ENCODE data around the gene NECTIN2.
A peak's percentile ranks its signal among the peaks of the same experiment; 100 is the strongest.

Gene NECTIN2

DNA sequence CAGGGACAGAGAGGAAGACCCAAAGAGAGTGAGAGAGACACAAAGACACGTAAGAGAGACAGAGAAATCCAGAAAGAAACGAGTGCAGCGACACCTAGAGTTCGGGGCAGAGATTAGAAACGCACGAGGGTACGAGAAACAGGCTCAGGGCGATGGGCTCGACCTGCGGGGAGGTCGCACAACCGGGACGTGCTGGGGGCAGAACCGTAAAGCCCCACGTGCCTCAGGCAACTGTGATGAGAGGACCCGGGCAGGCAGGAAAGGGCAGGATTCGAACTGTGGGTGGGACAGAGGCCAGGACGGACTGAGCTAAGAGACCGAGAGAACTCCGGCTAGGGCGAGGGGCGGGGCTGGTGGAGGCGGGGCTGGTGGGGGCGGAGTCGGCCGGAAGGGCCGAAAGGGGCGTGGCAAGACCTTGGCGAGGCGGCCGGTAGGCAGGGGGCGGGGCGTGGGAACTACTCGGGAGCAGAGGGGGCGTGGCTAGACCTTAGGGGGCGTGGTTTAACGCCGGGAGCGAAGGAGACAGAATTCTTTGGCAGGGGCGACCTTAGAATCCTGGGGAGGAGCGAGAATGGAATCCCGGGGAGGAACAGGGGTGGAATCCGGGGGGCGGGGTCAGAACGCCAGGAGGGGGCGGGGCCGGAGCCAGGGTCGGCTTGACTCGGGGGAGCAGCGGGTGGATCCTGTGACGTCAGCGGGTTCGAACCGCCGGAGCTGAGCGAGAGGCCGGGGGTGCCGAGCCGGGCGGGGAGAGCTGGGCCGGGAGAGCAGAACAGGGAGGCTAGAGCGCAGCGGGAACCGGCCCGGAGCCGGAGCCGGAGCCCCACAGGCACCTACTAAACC, at the start of gene NECTIN2:
Gene NECTIN2 (plus strand): TSS at position 686 of the 843 bp plus-strand sequence. CDS start 229 bp downstream, outside the sequence.
- peaks cover 16 to 27% of the 10 kb centered on the region in 2 donors for H3K4me1 ChIP-seq (ENCODE audit: control insufficient read depth in 1 of 2, insufficient read depth in 2 of 2, low read length in 2 of 2)
- peak within 1 kb of the TSS; percentile 87 to 98 for H3K4me3 ChIP-seq (ENCODE audit: low read depth in 1 of 2, low read length in 2 of 2)
- no peaks in the 10 kb centered on the region for H3K9me3 ChIP-seq (ENCODE audit: control insufficient read depth in 1 of 2, low read length in 2 of 2)
- peak within 1 kb of the TSS; percentile 98 to 100 for H3K9ac ChIP-seq (ENCODE audit: low read depth in 1 of 2, low read length in 2 of 2)
- peak within 1 kb of the TSS; percentile 96 for H3K27ac ChIP-seq (ENCODE audit: low read depth, low read length)
- no peaks in the 10 kb centered on the region for H3K36me3 ChIP-seq (ENCODE audit: control insufficient read depth in 1 of 2, insufficient read depth in 2 of 2, low read length in 2 of 2)
- H3K27me3 ChIP-seq (ENCODE audit: control insufficient read depth in 1 of 2, insufficient read depth in 2 of 2, low read length in 2 of 2): no peaks in the 10 kb centered on the region

DNA sequence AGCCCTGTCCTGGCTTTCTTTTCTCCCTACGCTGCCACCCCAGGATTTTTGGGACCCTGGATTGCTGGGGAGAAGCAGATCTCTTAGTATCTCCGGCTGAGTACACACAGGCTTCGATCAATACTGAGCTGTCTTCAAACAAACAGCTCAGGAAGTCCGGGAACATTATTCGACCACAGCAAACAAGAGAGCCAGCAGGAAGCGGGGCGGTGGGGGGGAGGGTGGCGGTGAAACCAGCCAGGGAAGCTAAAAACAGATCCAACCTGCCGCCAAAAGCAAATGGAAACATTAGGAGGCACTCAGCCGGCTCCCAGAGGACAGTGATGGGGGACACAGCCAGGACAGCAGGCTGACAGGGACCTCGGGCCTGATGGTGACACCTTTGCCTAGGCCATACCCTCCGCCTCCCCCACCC, 49.4 kb upstream of the NECTIN2 start:
- Histone ChIP-seq H3K9me3 (ENCODE audit: control insufficient read depth in 1 of 2, low read length in 2 of 2) (no peaks in the 10 kb centered on the region), H3K9ac (ENCODE audit: low read depth in 1 of 2, low read length in 2 of 2) (no peak overlapping the region), H3K36me3 (ENCODE audit: control insufficient read depth in 1 of 2, insufficient read depth in 2 of 2, low read length in 2 of 2) (peaks cover 6 to 50% of the 10 kb centered on the region in 2 donors), H3K4me1 (ENCODE audit: control insufficient read depth in 1 of 2, insufficient read depth in 2 of 2, low read length in 2 of 2) (peaks cover 6% of the 10 kb centered on the region in 2 donors), H3K27ac (ENCODE audit: low read depth, low read length) (no peak overlapping the region), H3K4me3 (ENCODE audit: low read depth in 1 of 2, low read length in 2 of 2) (no peak overlapping the region), H3K27me3 (ENCODE audit: control insufficient read depth in 1 of 2, insufficient read depth in 2 of 2, low read length in 2 of 2) (no peaks in the 10 kb centered on the region)

DNA sequence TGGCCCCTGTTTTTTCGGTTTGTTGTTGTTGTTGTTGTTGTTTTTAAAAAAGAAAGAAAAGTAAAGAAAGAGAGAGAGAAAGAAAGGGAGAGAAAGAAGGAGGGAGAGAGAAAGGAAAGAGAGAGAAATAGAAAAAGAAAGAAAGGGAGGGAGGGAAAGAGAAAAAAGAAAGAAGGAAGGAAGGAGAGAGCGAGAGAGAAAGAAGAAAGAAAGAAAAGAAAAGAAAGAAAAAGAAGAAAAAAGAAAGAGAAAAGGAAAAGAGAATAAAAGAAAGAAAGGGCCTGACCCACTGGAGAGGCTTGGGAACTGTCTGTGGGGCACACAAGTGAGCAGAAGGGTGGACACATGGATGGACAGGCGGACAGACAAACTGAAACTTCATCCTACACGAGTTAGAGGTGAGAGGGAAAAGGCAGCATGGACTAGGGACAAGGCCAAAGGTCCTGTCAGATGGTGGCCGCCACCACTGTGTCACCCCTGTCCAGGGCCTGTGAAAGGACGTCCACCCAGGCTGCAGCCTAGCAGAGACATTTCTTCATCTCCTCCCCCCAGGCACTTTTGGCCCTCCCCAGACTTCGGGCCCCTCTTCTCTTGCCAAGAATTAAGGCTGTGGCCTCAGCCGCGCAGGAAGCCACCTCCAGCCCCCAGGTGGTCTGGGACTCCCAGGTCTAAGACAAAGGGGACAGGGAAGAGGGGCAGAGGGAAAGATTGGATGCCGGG, 46.3 kb upstream of the NECTIN2 start:
- Histone ChIP-seq H3K27ac (ENCODE audit: low read depth, low read length) (no peak overlapping the region), H3K27me3 (ENCODE audit: control insufficient read depth in 1 of 2, insufficient read depth in 2 of 2, low read length in 2 of 2) (no peaks in the 10 kb centered on the region), H3K4me3 (ENCODE audit: low read depth in 1 of 2, low read length in 2 of 2) (no peak overlapping the region), H3K36me3 (ENCODE audit: control insufficient read depth in 1 of 2, insufficient read depth in 2 of 2, low read length in 2 of 2) (peaks cover 5 to 41% of the 10 kb centered on the region in 2 donors), H3K4me1 (ENCODE audit: control insufficient read depth in 1 of 2, insufficient read depth in 2 of 2, low read length in 2 of 2) (peaks cover 6% of the 10 kb centered on the region in 2 donors), H3K9me3 (ENCODE audit: control insufficient read depth in 1 of 2, low read length in 2 of 2) (peaks cover 0 to 3% of the 10 kb centered on the region in 2 donors), H3K9ac (ENCODE audit: low read depth in 1 of 2, low read length in 2 of 2) (no peak overlapping the region)

- Histone ChIP-seq H3K27ac (ENCODE audit: low read depth, low read length) (no peak overlapping the region), H3K4me1 (ENCODE audit: control insufficient read depth in 1 of 2, insufficient read depth in 2 of 2, low read length in 2 of 2) (peaks cover 6% of the 10 kb centered on the region in 2 donors), H3K9me3 (ENCODE audit: control insufficient read depth in 1 of 2, low read length in 2 of 2) (peaks cover 0 to 3% of the 10 kb centered on the region in 2 donors), H3K27me3 (ENCODE audit: control insufficient read depth in 1 of 2, insufficient read depth in 2 of 2, low read length in 2 of 2) (no peaks in the 10 kb centered on the region), H3K9ac (ENCODE audit: low read depth in 1 of 2, low read length in 2 of 2) (no peak overlapping the region), H3K36me3 (ENCODE audit: control insufficient read depth in 1 of 2, insufficient read depth in 2 of 2, low read length in 2 of 2) (peaks cover 5 to 38% of the 10 kb centered on the region in 2 donors), H3K4me3 (ENCODE audit: low read depth in 1 of 2, low read length in 2 of 2) (no peak overlapping the region)
Observed at GRCh38 chr19:44800461-44800860, 45.6 kb upstream of the NECTIN2 start.

- Histone ChIP-seq H3K36me3 (ENCODE audit: control insufficient read depth in 1 of 2, insufficient read depth in 2 of 2, low read length in 2 of 2) (peaks cover 5 to 19% of the 10 kb centered on the region in 2 donors), H3K27me3 (ENCODE audit: control insufficient read depth in 1 of 2, insufficient read depth in 2 of 2, low read length in 2 of 2) (no peaks in the 10 kb centered on the region), H3K4me1 (ENCODE audit: control insufficient read depth in 1 of 2, insufficient read depth in 2 of 2, low read length in 2 of 2) (peaks cover 14 to 16% of the 10 kb centered on the region in 2 donors), H3K9me3 (ENCODE audit: control insufficient read depth in 1 of 2, low read length in 2 of 2) (peaks cover 0 to 3% of the 10 kb centered on the region in 2 donors), H3K27ac (ENCODE audit: low read depth, low read length) (no peak overlapping the region), H3K9ac (ENCODE audit: low read depth in 1 of 2, low read length in 2 of 2) (no peak overlapping the region), H3K4me3 (ENCODE audit: low read depth in 1 of 2, low read length in 2 of 2) (no peak overlapping the region)
Observed at GRCh38 chr19:44803442-44804428, 42.4 kb upstream of the NECTIN2 start.

GRCh38 chr19:44806291-44806690, 39.8 kb upstream of the NECTIN2 start:
- Histone ChIP-seq H3K27ac (ENCODE audit: low read depth, low read length) (no peak overlapping the region), H3K36me3 (ENCODE audit: control insufficient read depth in 1 of 2, insufficient read depth in 2 of 2, low read length in 2 of 2) (peaks cover 5 to 15% of the 10 kb centered on the region in 2 donors), H3K27me3 (ENCODE audit: control insufficient read depth in 1 of 2, insufficient read depth in 2 of 2, low read length in 2 of 2) (no peaks in the 10 kb centered on the region), H3K9ac (ENCODE audit: low read depth in 1 of 2, low read length in 2 of 2) (no peak overlapping the region), H3K9me3 (ENCODE audit: control insufficient read depth in 1 of 2, low read length in 2 of 2) (peaks cover 0 to 3% of the 10 kb centered on the region in 2 donors), H3K4me3 (ENCODE audit: low read depth in 1 of 2, low read length in 2 of 2) (no peak overlapping the region), H3K4me1 (ENCODE audit: control insufficient read depth in 1 of 2, insufficient read depth in 2 of 2, low read length in 2 of 2) (peaks cover 15 to 16% of the 10 kb centered on the region in 2 donors)

- Histone ChIP-seq H3K9me3 (ENCODE audit: control insufficient read depth in 1 of 2, low read length in 2 of 2) (peaks cover 0 to 3% of the 10 kb centered on the region in 2 donors), H3K27me3 (ENCODE audit: control insufficient read depth in 1 of 2, insufficient read depth in 2 of 2, low read length in 2 of 2) (no peaks in the 10 kb centered on the region), H3K27ac (ENCODE audit: low read depth, low read length) (no peak overlapping the region), H3K4me1 (ENCODE audit: control insufficient read depth in 1 of 2, insufficient read depth in 2 of 2, low read length in 2 of 2) (peaks cover 15 to 16% of the 10 kb centered on the region in 2 donors), H3K9ac (ENCODE audit: low read depth in 1 of 2, low read length in 2 of 2) (no peak overlapping the region), H3K4me3 (ENCODE audit: low read depth in 1 of 2, low read length in 2 of 2) (no peak overlapping the region), H3K36me3 (ENCODE audit: control insufficient read depth in 1 of 2, insufficient read depth in 2 of 2, low read length in 2 of 2) (peaks cover 5 to 15% of the 10 kb centered on the region in 2 donors)
Observed at GRCh38 chr19:44807162-44807561, 38.9 kb upstream of the NECTIN2 start.

- Histone ChIP-seq H3K9ac (ENCODE audit: low read depth in 1 of 2, low read length in 2 of 2) (no peak overlapping the region), H3K4me3 (ENCODE audit: low read depth in 1 of 2, low read length in 2 of 2) (peak overlapping the region; percentile 52 to 53), H3K27me3 (ENCODE audit: control insufficient read depth in 1 of 2, insufficient read depth in 2 of 2, low read length in 2 of 2) (no peaks in the 10 kb centered on the region), H3K9me3 (ENCODE audit: control insufficient read depth in 1 of 2, low read length in 2 of 2) (peaks cover 0 to 3% of the 10 kb centered on the region in 2 donors), H3K36me3 (ENCODE audit: control insufficient read depth in 1 of 2, insufficient read depth in 2 of 2, low read length in 2 of 2) (peaks cover 5 to 8% of the 10 kb centered on the region in 2 donors), H3K27ac (ENCODE audit: low read depth, low read length) (no peak overlapping the region), H3K4me1 (ENCODE audit: control insufficient read depth in 1 of 2, insufficient read depth in 2 of 2, low read length in 2 of 2) (peaks cover 15 to 16% of the 10 kb centered on the region in 2 donors)
Observed at GRCh38 chr19:44807652-44808462, 38.2 kb upstream of the NECTIN2 start.
